Kidney epithelial cell (primary cell): ENCODE data around the gene ACBD7. TPM values are rescaled to one million over a fixed set of nuclear protein-coding genes. Genes with fewer than 3 reads are reported as not detected.

Experiments
- DNase-seq: peaks from one replicate; pipeline ENCODE4 v3.0.0-alpha.2; 2010; ENCODE audit warnings: low read depth
- H3K27me3 ChIP-seq: 2 replicates; pipeline ENCODE4 v1.6.0; 2011; ENCODE audit warnings: low read length; ENCODE audit not compliant: control insufficient read depth, insufficient read depth
- H3K36me3 ChIP-seq: 2 replicates; pipeline ENCODE4 v1.5.1; 2011; ENCODE audit warnings: low read length; ENCODE audit not compliant: control insufficient read depth, insufficient read depth
- H3K4me3 ChIP-seq: 2 replicates; pipeline ENCODE4 v1.5.1; 2011; ENCODE audit warnings: low read depth, mild to moderate bottlenecking, control low read depth, low read length
- CTCF ChIP-seq: IDR thresholded peaks from 2 replicates; pipeline ENCODE4 v1.5.1; 2011; ENCODE audit warnings: mild to moderate bottlenecking, moderate library complexity, low read length, control low read depth, inconsistent platforms; ENCODE audit not compliant: insufficient read depth, poor library complexity, severe bottlenecking
- total RNA-seq: library from RNA; depleted of rRNA; stranded (reverse); fragments of >200 nt; gene quantifications from 2 replicates; pipeline ENCODE4 v1.2.3, GENCODE V29; 2015

Gene ACBD7
- total RNA-seq, 1 donor from 2014 or later = 1.0 TPM

DNA sequence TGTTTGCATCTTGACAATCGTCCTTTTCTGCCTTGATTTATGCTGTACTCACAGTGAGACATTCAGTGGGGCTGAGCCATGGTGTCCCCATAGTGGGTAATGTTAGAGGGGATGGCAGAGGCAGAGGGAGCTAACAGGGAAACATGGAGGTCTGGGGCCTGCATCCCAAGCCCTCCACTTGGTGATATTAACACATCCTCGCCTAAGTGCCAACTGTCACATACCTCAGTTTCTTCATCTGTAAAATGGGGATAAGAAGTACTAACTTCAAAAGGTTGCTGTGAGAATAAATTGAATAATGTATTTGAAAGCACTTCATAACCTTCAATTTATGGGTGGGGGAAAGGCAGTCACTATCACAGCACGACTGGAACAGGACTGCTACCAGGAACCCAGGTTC is 36.3 kb upstream of the ACBD7 start:
- DNase-seq = no peak
- Histone ChIP-seq H3K4me3 (no peak overlapping the region), H3K36me3 (no peaks in the 10 kb centered on the region), H3K27me3 (no peaks in the 10 kb centered on the region)
- no peak for TF ChIP-seq CTCF

GRCh38 chr10:15124190-15124589 is 35.6 kb upstream of the ACBD7 start:
- Histone ChIP-seq H3K4me3 (no peak overlapping the region), H3K36me3 (no peaks in the 10 kb centered on the region), H3K27me3 (no peaks in the 10 kb centered on the region)
- no peak for TF ChIP-seq CTCF
- no peak for DNase-seq

DNA sequence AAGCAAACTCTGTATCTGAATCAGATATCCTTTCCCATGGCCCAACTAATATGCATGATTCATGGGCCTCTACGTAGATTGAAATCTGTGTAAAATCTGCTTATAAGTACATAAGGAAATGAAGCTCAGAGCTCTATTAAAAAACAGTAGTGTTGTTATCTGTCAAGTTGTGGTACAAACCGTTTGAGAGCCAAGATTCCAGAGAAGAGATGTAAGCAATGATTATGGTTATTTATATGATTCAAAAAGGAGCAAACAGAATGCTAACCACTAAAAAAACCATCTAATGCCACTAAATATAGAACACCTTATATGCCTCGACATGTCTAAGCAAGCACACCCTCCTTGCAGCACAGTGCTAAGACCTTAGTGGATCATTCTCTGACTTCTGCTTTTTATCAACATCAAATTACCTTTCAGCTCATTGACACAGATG is 35.2 kb upstream of the ACBD7 start:
- no peak for DNase-seq
- Histone ChIP-seq H3K36me3 (no peaks in the 10 kb centered on the region), H3K27me3 (no peaks in the 10 kb centered on the region), H3K4me3 (no peak overlapping the region)
- no peak for TF ChIP-seq CTCF

- Histone ChIP-seq H3K4me3 (no peak overlapping the region), H3K27me3 (no peaks in the 10 kb centered on the region), H3K36me3 (no peaks in the 10 kb centered on the region)
- no peak for TF ChIP-seq CTCF
- DNase-seq = no peak
These were observed 34.0 kb upstream of the ACBD7 start for GRCh38 chr10:15122477-15123030.

DNA sequence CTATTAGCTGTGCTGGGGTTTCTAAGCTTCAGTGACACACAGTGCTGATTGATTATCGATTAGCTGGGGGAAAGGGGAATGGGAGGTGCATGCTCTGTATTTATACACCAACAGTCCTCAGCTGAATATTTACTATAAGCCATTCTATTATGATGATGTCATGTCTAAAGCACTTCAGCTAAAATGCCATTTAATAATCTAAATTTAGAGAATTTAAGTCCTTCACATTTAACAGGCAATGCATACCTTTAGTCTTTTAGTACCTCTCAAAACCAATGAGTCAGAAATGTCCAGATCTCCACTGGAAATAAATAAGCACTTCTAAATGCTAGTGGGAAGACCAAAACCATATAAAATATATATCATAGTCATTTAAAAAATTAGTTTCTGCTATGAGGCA is 33.1 kb upstream of the ACBD7 start:
- no peaks in the 10 kb centered on the region for H3K36me3 ChIP-seq
- no peak for TF ChIP-seq CTCF
- H3K4me3 ChIP-seq = no peak overlapping the region
- DNase-seq = no peak
- H3K27me3 ChIP-seq = no peaks in the 10 kb centered on the region

DNA sequence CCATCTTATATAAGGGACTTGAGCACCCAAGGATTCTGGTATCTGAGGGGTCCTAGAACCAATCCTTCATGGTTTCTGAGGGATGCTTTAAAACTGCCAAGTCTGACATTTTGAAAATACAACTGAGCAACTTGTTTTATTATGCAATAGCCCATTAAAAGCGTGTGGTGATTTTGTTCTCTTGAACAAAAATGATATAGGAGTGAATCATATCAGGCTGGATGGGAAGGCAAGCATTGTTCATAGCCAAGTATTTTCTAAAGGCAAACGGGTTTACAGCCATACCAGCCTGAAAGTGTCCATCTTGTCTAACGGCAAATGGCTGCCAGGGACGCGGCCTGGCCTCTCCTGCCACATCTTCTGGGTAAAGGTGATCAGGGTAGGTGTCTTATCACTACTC is 31.9 kb upstream of the ACBD7 start:
- Histone ChIP-seq H3K4me3 (no peak overlapping the region), H3K36me3 (no peaks in the 10 kb centered on the region), H3K27me3 (no peaks in the 10 kb centered on the region)
- no peak for TF ChIP-seq CTCF
- no peak for DNase-seq
